ENCODE measurements around the gene METTL24. TPM values are rescaled to one million over a fixed set of nuclear protein-coding genes. Genes with fewer than 3 reads are reported as not detected.

METTL24 gene
- total and polyA plus RNA-seq, 2 of the 8 experiments (the other 6 are each of a cell fraction or from before 2014, with no cell fraction given), result 0.30 to 0.39 TPM

DNA sequence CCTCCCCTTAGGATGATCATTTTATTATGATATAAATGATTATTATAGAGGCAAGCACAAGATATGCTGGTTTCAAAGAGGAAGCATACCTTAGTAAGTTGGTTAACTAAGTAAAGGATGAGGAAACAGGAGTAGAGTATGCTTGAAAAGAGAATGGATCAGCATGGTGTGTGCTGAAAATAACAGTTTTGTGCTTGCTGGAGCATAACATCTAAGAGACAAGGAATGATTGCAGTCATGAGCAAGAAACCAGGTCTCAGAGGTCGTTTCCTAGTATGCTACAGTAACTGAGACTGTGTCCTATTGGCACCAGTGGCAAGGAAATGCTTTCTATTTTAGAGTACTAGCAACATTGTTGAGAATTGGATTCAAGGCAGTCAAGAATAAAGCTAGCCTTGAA, 143.8 kb downstream of the METTL24 start:
- H3K27ac ChIP-seq (ENCODE audit: low read depth, low read length), result no peak overlapping the region
- H3K4me1 ChIP-seq (replicated peaks in 1 of 4; ENCODE audit: control insufficient read depth in 3 of 4, insufficient read depth in 4 of 4, low read length in 3 of 4), result no peaks in the 10 kb centered on the region
- H3K18ac ChIP-seq (ENCODE audit: extremely low read depth, low read length), result no peak overlapping the region
- no peak overlapping the region for H3K56ac ChIP-seq (replicated peaks; ENCODE audit: insufficient read length, low read depth, low read length)
- no peak overlapping the region for H2BK5ac ChIP-seq (ENCODE audit: low read depth, low read length)
- H2AK5ac ChIP-seq (ENCODE audit: low read depth, low read length), result no peak overlapping the region
- no peak overlapping the region for H3K14ac ChIP-seq (ENCODE audit: insufficient read length)
- no peak overlapping the region for H2AFZ ChIP-seq (ENCODE audit: low read length)
- H2BK20ac ChIP-seq (ENCODE audit: low read length), result no peak overlapping the region
- H3K9me3 ChIP-seq (ENCODE audit: insufficient read depth in 2 of 2, low read depth in 1 of 2, low read length in 1 of 2), result no peaks in the 10 kb centered on the region
- no peaks in the 10 kb centered on the region for H4K20me1 ChIP-seq (replicated peaks in 1 of 2; ENCODE audit: control insufficient read depth in 1 of 2, insufficient read depth in 2 of 2, low read length in 2 of 2)
- H3K9ac ChIP-seq (replicated peaks in 1 of 4; ENCODE audit: extremely low read depth in 1 of 4, low read depth in 3 of 4, low read length in 3 of 4), result no peak overlapping the region
- peaks cover 4 to 67% (median 28%) of the 10 kb centered on the region in 4 experiments; a peak in 7 of 8 replicates for H3K36me3 ChIP-seq (ENCODE audit: control insufficient read depth in 2 of 4, insufficient read depth in 4 of 4, low read length in 3 of 4)
- H3K23ac ChIP-seq (ENCODE audit: insufficient read length), result no peak overlapping the region
- H3K23me2 ChIP-seq (ENCODE audit: low read depth, low read length), result no peaks in the 10 kb centered on the region
- CTCF ChIA-PET (ENCODE audit: partially characterized antibody), result interaction anchor here (0.8 to 1.1 kb wide), 2 partner anchors 20 to 166 kb away, joined by 3 read pairs; no protein-coding TSS in a partner anchor
- no peak overlapping the region for H4K5ac ChIP-seq (ENCODE audit: insufficient read length, low read depth, low read length)
- H2BK120ac ChIP-seq (replicated peaks; ENCODE audit: low read depth, low read length), result no peak overlapping the region
- DNase-seq (ENCODE audit: low read depth in 1 of 2, low spot score in 2 of 2), result no peak
- no peak overlapping the region for H3K4me2 ChIP-seq (ENCODE audit: insufficient read depth in 1 of 2, low read depth in 2 of 2, low read length in 2 of 2)
- POLR2A ChIA-PET (ENCODE audit: partially characterized antibody), result interaction anchor here (0.9 to 1.2 kb wide), 3 partner anchors 8 to 32 kb away, joined by 3 read pairs; no protein-coding TSS in a partner anchor
- H3K4ac ChIP-seq (replicated peaks; ENCODE audit: insufficient read length, low read depth, low read length), result no peak overlapping the region
- no peaks in the 10 kb centered on the region for H3K79me2 ChIP-seq (ENCODE audit: control insufficient read depth in 1 of 2, insufficient read depth in 2 of 2, low read length in 2 of 2)
- no peak overlapping the region for H4K8ac ChIP-seq (ENCODE audit: extremely low read depth, insufficient read depth, low read length)
- H2BK12ac ChIP-seq (ENCODE audit: low read depth, low read length), result no peak overlapping the region
- WGBS, 2 experiments (ENCODE audit: extremely low coverage in 1 of 2, insufficient coverage in 1 of 2, insufficient read length in 1 of 2, insufficient replicate concordance in 2 of 2, low coverage in 1 of 2, low lambda C conversion rate in 2 of 2, missing lambda C conversion rate in 1 of 2), result 72% methylated on average over 1 of the region's 1 CpG; no CpG with 5 or more reads in 1 of the 2 experiments
- no peak overlapping the region for H2BK15ac ChIP-seq (ENCODE audit: low read length)
- H3K27me3 ChIP-seq (replicated peaks in 1 of 4; ENCODE audit: control insufficient read depth in 3 of 4, extremely low read depth in 1 of 4, insufficient read depth in 3 of 4, low read length in 3 of 4), result no peaks in the 10 kb centered on the region
- no peak overlapping the region for H4K91ac ChIP-seq (replicated peaks; ENCODE audit: insufficient read length, low read length)
- FAIRE-seq, result no peak
- H3K79me1 ChIP-seq (ENCODE audit: low read depth, low read length), result no peaks in the 10 kb centered on the region
- no peak overlapping the region for H3K4me3 ChIP-seq (ENCODE audit: extremely low read depth in 1 of 4, insufficient read depth in 2 of 4, low read depth in 3 of 4, low read length in 4 of 4)
- TF ChIP-seq ZNF274 (IDR thresholded peaks at IDR 0.05; ENCODE audit: borderline replicate concordance, extremely low read depth, low read length), result no peak
- TF ChIP-seq ASH2L (IDR thresholded peaks at IDR 0.05; ENCODE audit: low read length), result no peak
- TF ChIP-seq SIN3A (conservative IDR thresholded peaks at IDR 0.05 in 1 of 2, IDR thresholded peaks at IDR 0.05 in 1 of 2; ENCODE audit: low read depth in 1 of 2, low read length in 2 of 2), result no peak
- TF ChIP-seq POU5F1 (IDR thresholded peaks at IDR 0.05; ENCODE audit: low read depth, low read length), result no peak
